GM18517 (cell line): ENCODE data around the gene SERF2.
"Not testable (repeated sequence)": the region's sequence is repeated elsewhere in the genome, so short reads cannot be mapped to it uniquely, and the experiment has no call there.

ENCODE experiments used
- ATAC-seq: cut with Tn5 transposase; IDR thresholded peaks from one replicate; pipeline ENCODE4 v1.9.1; 2021; ENCODE audit warnings: mild to moderate bottlenecking, moderate library complexity; ENCODE audit not compliant: unreplicated experiment

The SERF2 gene

DNA sequence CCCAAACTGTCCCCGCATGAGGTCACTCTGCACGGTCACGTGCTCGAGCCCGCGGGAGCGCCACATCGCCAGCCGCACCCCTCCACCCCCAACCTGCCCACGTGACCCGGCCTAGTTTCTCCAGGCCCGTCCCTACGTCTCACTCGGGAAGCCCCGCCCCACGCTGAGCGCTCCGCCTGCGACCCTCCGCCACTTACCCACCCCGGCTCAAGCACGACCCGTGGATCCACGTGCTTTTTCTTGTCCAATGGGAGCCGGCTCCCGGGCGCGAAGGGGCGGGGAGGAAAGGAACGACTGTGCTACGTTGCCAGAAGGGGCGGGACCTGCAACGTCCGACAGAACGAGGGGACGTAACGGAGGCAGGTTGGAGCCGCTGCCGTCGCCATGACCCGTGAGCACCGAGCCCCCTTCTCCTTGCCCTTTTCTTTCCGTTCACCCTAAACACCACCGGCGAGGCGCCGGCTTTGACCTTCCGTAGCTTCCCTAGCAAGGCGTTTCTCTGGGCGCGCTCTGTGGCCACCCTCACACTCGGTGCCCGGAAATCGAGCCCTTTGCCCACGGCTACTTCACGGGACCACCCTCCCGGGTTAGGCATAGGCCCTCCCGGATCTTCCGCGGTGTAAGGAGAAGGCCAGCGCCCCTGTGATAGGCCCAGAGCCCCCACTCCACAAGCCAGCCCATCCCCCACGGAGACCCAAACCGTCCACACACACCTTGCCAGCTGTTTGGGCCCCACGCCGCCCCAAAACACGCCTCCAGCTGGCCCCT, at the start of gene SERF2:
Gene SERF2 (plus strand): TSS at position 328 of the 768 bp plus-strand sequence. CDS start 57 bp downstream, at position 385.
- ATAC-seq: peak; percentile 75

- peak; percentile 51 for ATAC-seq
Observed at GRCh38 chr15:43746245-43746902, 45.7 kb upstream of the SERF2 start, which contains the start of gene PDIA3. PDIA3 (plus strand) TSS chr15:43746438; CDS start chr15:43746540, 102 bp downstream.

GRCh38 chr15:43746903-43747309, 45.2 kb upstream of the SERF2 start:
- not testable (repeated sequence) for ATAC-seq

DNA sequence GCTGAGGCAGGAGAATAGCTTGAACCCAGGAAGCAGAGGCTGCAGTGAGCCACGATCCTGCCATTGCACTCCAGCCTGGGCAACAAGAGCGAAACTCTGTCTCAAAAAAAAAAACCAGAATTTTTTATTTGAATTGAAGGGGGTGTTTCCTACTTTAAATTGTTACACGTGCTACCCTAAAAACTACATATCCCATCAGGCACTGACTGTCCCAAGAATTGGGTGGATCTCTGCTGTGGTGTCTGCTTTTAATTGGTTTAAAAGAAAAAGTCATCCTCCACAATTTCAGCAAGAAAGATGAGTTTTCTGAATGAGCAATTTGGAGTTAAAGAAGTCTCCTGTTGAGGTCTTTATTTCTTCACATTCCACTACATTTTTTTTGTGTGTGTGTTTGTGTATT, 43.7 kb upstream of the SERF2 start:
- ATAC-seq: no peak

- ATAC-seq: peak; percentile 66
Observed at GRCh38 chr15:43749690-43750345, 42.3 kb upstream of the SERF2 start.

- ATAC-seq: no peak
Observed at GRCh38 chr15:43751885-43752284, 40.2 kb upstream of the SERF2 start.

GRCh38 chr15:43762824-43763223, 29.3 kb upstream of the SERF2 start:
- no peak for ATAC-seq

DNA sequence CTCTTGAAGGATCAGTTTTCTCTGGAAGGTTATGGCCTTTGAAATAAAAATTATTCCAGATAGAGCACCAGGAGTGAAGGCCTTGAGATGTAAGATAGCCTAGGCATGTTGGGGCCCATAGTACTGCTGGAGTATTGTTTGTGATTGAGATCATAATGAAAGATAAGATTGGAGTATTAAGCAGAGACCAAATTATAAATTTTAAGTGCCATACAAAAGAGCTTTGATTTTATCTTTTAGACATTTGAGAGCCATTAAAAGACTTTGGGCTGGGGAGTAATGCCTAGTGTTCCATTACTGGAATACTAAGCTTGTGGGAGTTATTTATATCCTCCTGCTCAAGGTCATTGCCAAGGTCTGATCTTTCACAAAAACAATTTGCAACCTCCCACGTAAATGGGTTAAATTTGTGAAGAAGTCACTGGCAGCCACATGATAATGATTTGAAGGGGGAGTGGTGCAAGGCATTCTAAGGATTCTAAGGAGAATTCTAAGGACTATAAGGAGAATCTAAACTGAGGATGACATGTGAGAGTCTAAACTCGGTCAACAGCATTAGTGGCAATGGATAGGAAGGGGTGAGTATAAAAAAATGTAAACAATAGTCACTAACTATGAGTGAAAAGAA, 28.2 kb upstream of the SERF2 start:
- ATAC-seq: no peak

DNA sequence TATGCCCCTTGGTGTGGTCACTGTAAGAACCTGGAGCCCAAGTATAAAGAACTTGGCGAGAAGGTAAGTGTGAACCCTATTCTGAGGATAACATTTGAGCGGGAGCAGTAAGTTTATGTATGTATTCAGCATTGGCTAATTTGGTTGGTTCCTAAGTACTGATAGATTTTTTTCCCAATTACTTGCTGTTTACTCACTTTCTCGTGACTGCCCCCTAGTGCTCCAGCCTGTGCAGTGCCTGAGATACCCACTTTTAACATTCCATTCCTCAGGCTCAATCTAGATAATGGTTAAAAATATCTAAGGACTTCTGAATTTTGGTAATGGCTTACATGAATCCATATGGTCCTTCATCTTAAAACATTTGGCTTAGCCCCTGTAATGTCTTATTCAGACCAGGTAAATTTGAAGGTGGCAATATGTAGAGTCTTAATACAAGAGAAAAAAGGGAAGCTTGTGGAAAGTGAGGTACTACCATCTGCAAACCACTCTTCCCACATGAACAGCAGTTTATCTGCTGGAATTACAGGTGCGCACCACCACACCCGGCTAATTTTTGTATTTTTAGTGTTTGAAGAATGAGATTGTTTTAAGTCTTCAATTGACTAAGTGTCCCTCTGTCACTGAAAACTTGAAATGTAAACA, 22.4 kb upstream of the SERF2 start:
- ATAC-seq: no peak

DNA sequence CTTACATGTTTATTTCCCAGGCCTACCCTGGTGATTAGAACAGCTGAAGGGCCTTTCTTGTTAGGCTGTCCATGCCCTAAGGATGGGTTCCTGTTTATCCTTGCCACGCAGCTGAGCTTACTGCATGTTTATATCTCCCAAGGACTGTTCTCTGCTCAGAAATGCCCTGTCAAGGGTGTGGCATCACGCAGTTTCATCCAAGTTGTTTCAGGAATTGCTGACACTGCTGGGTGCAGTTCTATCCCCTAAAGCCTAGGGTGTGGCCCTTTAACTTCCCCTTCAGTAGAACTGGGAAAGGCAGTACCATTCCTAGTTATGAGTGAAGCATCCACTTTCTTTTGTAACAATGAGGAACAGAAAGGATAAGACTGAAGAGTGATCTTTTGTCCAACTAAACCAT, 20.3 kb upstream of the SERF2 start:
- no peak for ATAC-seq

GRCh38 chr15:43772624-43773023, 19.5 kb upstream of the SERF2 start:
- ATAC-seq: no peak

GRCh38 chr15:43774062-43774461, 18.1 kb upstream of the SERF2 start:
- ATAC-seq: no peak

- ATAC-seq: no peak
Observed at GRCh38 chr15:43775411-43775965, 16.6 kb upstream of the SERF2 start.

DNA sequence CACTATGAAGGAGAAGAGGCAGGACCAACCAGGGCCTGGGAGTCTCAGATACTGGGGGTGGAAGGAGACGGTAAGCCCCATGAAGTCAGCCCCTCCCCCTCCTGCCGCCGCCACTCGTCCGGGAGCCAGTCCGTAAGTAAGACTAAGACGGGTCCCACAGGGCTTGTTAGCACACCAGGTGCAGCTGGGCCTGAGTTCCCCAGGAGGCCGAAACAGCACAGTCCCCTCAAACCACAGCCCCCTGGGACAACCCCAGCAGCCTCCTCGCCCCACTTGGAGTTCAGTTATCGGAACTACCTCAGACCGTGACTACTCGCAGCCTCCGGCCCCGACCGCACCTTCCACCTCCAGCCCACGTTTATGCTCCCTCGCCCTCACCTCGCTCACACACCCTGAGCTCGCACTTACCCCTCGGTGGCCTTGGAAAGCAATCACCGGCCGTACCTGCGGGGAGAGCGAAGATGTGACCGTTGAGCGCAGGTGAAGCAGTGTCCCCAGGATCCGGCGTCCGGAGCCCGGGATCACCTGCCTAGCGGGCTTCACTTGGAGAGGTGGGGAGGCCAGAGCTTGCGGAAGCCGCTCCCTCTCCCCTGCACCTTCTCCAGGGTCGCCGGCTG, 15.9 kb upstream of the SERF2 start:
- peak; percentile 55 for ATAC-seq

DNA sequence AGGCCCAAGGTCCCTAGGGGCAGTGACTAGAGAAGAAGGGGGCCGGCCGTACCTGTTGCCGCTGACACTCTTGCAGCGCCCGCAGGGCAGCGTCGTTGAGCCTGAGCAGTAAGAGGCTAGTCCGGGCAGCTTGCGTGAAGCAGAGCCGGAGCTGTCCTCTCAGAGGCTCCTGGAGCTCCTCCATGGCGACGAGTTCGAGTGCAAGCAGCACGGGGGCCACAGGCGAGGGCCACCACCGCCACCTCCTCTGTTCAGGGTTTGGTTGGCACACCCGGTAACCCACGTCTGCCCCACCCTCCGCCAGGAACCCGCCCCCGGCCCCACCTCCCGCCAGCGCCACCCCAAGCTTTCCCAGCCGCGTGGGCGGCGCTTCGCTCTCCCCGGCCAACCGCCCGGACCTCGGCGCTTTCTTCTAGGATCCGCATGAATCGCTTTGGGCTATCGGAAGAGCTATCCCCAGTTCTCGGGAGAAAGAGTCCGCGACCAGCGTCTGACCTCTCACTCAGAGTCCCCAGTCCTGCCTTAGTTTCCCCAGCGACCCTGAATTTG, 15.3 kb upstream of the SERF2 start, which contains the start of gene ELL3:
Gene ELL3 (minus strand): TSS at position 249 of the 549 bp plus-strand sequence. CDS start 65 bp downstream, at position 184.
- ATAC-seq: peak; percentile 26

DNA sequence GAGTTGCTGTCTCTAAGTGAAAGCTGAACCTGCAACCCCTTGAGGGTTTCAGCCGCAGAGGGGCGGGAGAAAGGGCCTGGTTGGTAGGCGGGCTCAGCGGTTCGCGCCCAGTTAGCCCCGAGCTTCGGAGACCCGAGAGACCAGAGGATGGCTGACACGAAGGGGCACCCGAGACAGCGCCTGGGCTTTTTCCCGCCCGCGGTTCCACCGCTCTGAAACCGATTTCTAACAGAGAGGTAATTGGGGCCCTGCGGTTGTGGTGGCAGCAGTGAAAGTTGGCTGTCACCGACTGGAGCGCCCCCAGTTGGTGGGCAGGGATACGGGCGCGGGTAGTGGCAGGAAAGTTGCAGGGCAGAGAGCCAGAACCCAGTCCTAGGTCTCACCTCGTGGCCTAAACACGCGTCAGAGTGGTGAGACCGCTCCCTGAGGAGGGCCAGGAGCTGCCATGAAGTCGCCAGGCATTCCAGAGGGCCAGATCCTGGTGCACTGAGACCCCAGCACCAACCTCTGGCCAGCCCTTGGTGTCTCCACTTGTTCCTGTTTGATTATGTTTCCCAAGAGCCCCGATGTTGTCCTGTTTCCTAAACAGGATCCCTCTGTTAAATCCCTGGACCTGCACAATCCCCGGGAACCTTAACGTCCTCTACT, 14.7 kb upstream of the SERF2 start:
- peak; percentile 42 for ATAC-seq

GRCh38 chr15:43779016-43779415, 13.1 kb upstream of the SERF2 start:
- no peak for ATAC-seq

DNA sequence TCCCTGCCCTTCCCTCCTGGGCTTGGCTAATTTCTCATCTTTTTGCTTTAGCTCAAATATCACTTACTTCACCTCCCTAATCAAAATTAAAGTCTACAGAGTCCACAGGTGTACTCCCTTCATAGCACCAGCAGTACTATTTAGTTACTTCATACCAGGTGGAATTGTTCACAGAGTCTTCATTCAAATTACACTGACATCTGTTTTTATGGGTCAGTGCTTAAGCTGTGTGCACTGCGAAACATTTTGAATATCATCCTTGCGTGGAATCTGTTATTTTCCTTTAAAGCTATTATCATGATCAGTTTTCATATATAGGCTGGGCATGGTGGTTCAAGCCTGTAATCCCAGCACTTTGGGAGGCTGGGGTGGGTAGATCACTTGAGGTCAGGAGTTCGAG, 2.7 kb upstream of the SERF2 start:
- no peak for ATAC-seq
